ENCODE data around the gene NTNG1.

NTNG1 gene

GRCh38 chr1:107251083-107251482, 110.2 kb downstream of the NTNG1 start:
- no peak for DNase-seq (ENCODE audit: extremely low read depth, low read depth)
- no peak for TF ChIP-seq CTCF (IDR thresholded peaks at IDR 0.05; ENCODE audit: low read depth, low read length, missing control alignments)
- no peak overlapping the region for H3K4me3 ChIP-seq (replicated peaks; ENCODE audit: low read depth, low read length)

- H3K4me3 ChIP-seq (replicated peaks; ENCODE audit: low read depth, low read length), result no peak overlapping the region
- no peak for TF ChIP-seq CTCF (IDR thresholded peaks at IDR 0.05; ENCODE audit: low read depth, low read length, missing control alignments)
- no peak for DNase-seq (ENCODE audit: extremely low read depth, low read depth)
Observed at GRCh38 chr1:107251839-107252238, 111.0 kb downstream of the NTNG1 start.

- H3K4me3 ChIP-seq (replicated peaks; ENCODE audit: low read depth, low read length), result no peak overlapping the region
- DNase-seq (ENCODE audit: extremely low read depth, low read depth), result no peak
- no peak for TF ChIP-seq CTCF (IDR thresholded peaks at IDR 0.05; ENCODE audit: low read depth, low read length, missing control alignments)
Observed at GRCh38 chr1:107252271-107252670, 111.4 kb downstream of the NTNG1 start.

- TF ChIP-seq CTCF (IDR thresholded peaks at IDR 0.05; ENCODE audit: low read depth, low read length, missing control alignments), result no peak
- H3K4me3 ChIP-seq (replicated peaks; ENCODE audit: low read depth, low read length), result no peak overlapping the region
- no peak for DNase-seq (ENCODE audit: extremely low read depth, low read depth)
Observed at GRCh38 chr1:107254306-107254705, 113.5 kb downstream of the NTNG1 start.

GRCh38 chr1:107255469-107255868, 114.6 kb downstream of the NTNG1 start:
- no peak overlapping the region for H3K4me3 ChIP-seq (replicated peaks; ENCODE audit: low read depth, low read length)
- TF ChIP-seq CTCF (IDR thresholded peaks at IDR 0.05; ENCODE audit: low read depth, low read length, missing control alignments), result no peak
- no peak for DNase-seq (ENCODE audit: extremely low read depth, low read depth)

GRCh38 chr1:107262467-107263286, 121.8 kb downstream of the NTNG1 start:
- no peak for DNase-seq (ENCODE audit: extremely low read depth, low read depth)
- TF ChIP-seq CTCF (IDR thresholded peaks at IDR 0.05; ENCODE audit: low read depth, low read length, missing control alignments), result no peak
- H3K4me3 ChIP-seq (replicated peaks; ENCODE audit: low read depth, low read length), result no peak overlapping the region
